ENCODE results near the gene MRPL23. TPM values are rescaled to one million over a fixed set of nuclear protein-coding genes. Genes with fewer than 3 reads are reported as not detected.

Gene MRPL23
- total RNA-seq (49.8 and 95.3 TPM in 2 replicates), polyA plus RNA-seq (68.2 and 94.2 TPM in 2 replicates), polyA minus RNA-seq (ENCODE audit: low replicate concordance) (37.7 and 75.5 TPM in 2 replicates)
- polyA plus RNA-seq (2012) = 103 and 146 TPM in 2 replicates

DNA sequence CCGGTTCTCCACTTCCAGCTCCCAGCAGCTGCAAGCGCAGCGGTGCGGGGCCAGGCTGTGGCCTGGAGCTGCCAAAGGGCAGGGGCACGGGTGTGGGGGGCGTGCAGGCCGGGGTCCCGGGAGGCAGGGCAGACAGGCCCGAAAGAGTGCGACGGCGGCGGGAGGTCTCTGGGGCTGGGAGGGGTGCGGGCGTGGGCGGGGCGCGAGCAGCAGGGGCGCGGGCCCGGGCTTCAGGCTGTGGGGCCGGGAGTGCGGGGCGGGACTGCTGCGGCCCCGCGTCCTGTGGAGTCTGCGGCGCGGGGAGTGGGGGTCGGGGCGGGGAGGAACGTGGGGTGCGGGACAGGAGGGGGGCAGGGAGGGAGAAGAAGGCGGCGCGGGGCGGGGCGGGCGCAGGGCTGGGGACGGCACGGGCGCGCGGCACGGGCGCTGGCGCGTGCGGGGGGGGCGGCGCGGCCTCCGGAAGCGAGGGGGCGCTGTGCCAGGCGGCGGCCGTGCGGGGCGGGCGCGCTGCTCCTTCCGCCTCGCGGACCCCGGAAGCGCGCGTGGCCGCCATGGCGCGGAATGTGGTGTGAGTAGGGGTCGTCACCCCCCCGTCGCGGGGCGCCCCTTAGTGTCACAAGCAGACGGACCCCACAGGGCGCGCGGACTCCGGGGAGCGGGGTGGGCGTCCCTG, at the start of gene MRPL23:
MRPL23 (plus strand) TSS at position 521 of the 673 bp plus-strand sequence; CDS start at position 552, 31 bp downstream.
- Histone ChIP-seq H3K4me3 (replicated peaks in 1 of 4; ENCODE audit: control extremely low read depth in 1 of 4, insufficient read depth in 1 of 4, low read depth in 3 of 4, low read length in 4 of 4) (no peak within 1 kb of the TSS), H3K9me3 (ENCODE audit: control insufficient read depth, insufficient read depth, low read depth, low read length) (no peaks in the 10 kb centered on the region), H3K79me2 (ENCODE audit: control insufficient read depth, insufficient read depth, low read length) (no peaks in the 10 kb centered on the region), H3K4me2 (ENCODE audit: extremely low read depth, insufficient read depth, low read length) (no peak within 1 kb of the TSS), H3K4me1 (ENCODE audit: control insufficient read depth, extremely low read depth, insufficient read depth, low read length) (no peaks in the 10 kb centered on the region), H2AFZ (ENCODE audit: low read length) (no peak within 1 kb of the TSS), H3K27me3 (ENCODE audit: control insufficient read depth, insufficient read depth, low read length) (no peaks in the 10 kb centered on the region), H3K27ac (ENCODE audit: insufficient read depth, low read length) (no peak within 1 kb of the TSS), H3K36me3 (ENCODE audit: control insufficient read depth, insufficient read depth, low read length) (no peaks in the 10 kb centered on the region), H4K20me1 (ENCODE audit: control insufficient read depth, extremely low read depth, insufficient read depth, low read length) (no peaks in the 10 kb centered on the region), H3K9ac (ENCODE audit: insufficient read depth, low read length) (no peak within 1 kb of the TSS)
- TF ChIP-seq EZH2 (IDR thresholded peaks at IDR 0.05; ENCODE audit: low read length, missing control alignments) = no peak
- TF ChIP-seq, protein P1, sequence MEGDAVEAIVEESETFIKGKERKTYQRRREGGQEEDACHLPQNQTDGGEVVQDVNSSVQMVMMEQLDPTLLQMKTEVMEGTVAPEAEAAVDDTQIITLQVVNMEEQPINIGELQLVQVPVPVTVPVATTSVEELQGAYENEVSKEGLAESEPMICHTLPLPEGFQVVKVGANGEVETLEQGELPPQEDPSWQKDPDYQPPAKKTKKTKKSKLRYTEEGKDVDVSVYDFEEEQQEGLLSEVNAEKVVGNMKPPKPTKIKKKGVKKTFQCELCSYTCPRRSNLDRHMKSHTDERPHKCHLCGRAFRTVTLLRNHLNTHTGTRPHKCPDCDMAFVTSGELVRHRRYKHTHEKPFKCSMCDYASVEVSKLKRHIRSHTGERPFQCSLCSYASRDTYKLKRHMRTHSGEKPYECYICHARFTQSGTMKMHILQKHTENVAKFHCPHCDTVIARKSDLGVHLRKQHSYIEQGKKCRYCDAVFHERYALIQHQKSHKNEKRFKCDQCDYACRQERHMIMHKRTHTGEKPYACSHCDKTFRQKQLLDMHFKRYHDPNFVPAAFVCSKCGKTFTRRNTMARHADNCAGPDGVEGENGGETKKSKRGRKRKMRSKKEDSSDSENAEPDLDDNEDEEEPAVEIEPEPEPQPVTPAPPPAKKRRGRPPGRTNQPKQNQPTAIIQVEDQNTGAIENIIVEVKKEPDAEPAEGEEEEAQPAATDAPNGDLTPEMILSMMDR (conservative IDR thresholded peaks at IDR 0.05 in 1 of 2, IDR thresholded peaks at IDR 0.05 in 1 of 2; ENCODE audit: low read depth in 1 of 2, low read length in 2 of 2) = no peak
- DNase-seq (ENCODE audit: low read depth in 2 of 2) = no peak

DNA sequence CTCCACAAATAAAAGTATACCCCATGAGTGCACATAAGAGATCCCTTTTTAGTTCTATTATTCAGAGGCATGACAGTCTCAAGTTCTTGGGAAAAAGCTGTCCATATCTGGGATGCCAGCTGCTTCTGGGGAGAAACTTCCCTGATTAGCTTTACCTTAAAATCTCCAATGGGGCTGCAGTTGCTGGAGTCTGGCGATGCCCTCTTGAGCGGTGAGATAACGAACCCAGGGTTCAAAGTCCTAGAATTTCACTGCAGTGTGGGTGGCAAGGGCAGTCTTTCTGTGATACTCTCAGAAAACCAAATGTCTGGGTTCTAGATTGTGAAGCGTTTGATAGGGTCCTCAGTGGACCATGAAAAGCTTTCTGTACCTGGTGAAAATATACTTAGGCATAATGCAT, 48.0 kb upstream of the MRPL23 start:
- TF ChIP-seq, protein P1 (conservative IDR thresholded peaks at IDR 0.05 in 1 of 2, IDR thresholded peaks at IDR 0.05 in 1 of 2; ENCODE audit: low read depth in 1 of 2, low read length in 2 of 2) = no peak
- TF ChIP-seq EZH2 (IDR thresholded peaks at IDR 0.05; ENCODE audit: low read length, missing control alignments) = no peak

DNA sequence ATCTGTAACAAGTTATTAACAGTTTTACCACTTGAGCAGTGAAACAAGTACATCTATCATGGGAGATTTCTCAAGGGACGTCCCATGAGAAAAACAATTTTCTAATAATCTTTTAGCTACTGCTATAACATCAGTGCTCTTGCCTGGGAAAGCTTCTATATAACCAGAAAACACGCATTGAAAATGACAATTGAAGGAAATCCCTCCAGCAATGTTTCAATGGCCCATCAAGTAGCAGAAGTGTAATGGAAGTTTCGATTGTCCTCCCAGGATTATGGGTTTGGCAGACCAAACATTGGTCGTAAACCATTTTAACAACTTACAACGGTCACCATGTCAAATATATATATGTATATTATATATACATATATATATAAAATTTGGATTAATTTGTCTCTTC, 47.4 kb upstream of the MRPL23 start:
- TF ChIP-seq EZH2 (IDR thresholded peaks at IDR 0.05; ENCODE audit: low read length, missing control alignments) = no peak
- TF ChIP-seq, protein P1 (conservative IDR thresholded peaks at IDR 0.05 in 1 of 2, IDR thresholded peaks at IDR 0.05 in 1 of 2; ENCODE audit: low read depth in 1 of 2, low read length in 2 of 2) = no peak
- no peaks in the 10 kb centered on the region for H3K4me1 ChIP-seq (ENCODE audit: control insufficient read depth, extremely low read depth, insufficient read depth, low read length)

More for the DNA sequence above, 48.0 kb upstream of the MRPL23 start:
- Histone ChIP-seq H3K9ac (ENCODE audit: insufficient read depth, low read length) (no peak overlapping the region), H3K27me3 (ENCODE audit: control insufficient read depth, insufficient read depth, low read length) (peaks cover 6% of the 10 kb centered on the region), H3K4me3 (replicated peaks in 1 of 4; ENCODE audit: control extremely low read depth in 1 of 4, insufficient read depth in 1 of 4, low read depth in 3 of 4, low read length in 4 of 4) (no peak overlapping the region), H3K4me2 (ENCODE audit: extremely low read depth, insufficient read depth, low read length) (no peak overlapping the region), H4K20me1 (ENCODE audit: control insufficient read depth, extremely low read depth, insufficient read depth, low read length) (no peaks in the 10 kb centered on the region), H3K4me1 (ENCODE audit: control insufficient read depth, extremely low read depth, insufficient read depth, low read length) (no peaks in the 10 kb centered on the region), H3K36me3 (ENCODE audit: control insufficient read depth, insufficient read depth, low read length) (no peaks in the 10 kb centered on the region), H3K9me3 (ENCODE audit: control insufficient read depth, insufficient read depth, low read depth, low read length) (no peaks in the 10 kb centered on the region), H3K27ac (ENCODE audit: insufficient read depth, low read length) (no peak overlapping the region), H3K79me2 (ENCODE audit: control insufficient read depth, insufficient read depth, low read length) (no peaks in the 10 kb centered on the region), H2AFZ (ENCODE audit: low read length) (no peak overlapping the region)
- DNase-seq (ENCODE audit: low read depth in 2 of 2) = no peak

More for the DNA sequence above, 47.4 kb upstream of the MRPL23 start:
- Histone ChIP-seq H3K27ac (ENCODE audit: insufficient read depth, low read length) (no peak overlapping the region), H3K27me3 (ENCODE audit: control insufficient read depth, insufficient read depth, low read length) (peaks cover 6% of the 10 kb centered on the region), H3K36me3 (ENCODE audit: control insufficient read depth, insufficient read depth, low read length) (no peaks in the 10 kb centered on the region), H4K20me1 (ENCODE audit: control insufficient read depth, extremely low read depth, insufficient read depth, low read length) (no peaks in the 10 kb centered on the region), H3K9ac (ENCODE audit: insufficient read depth, low read length) (no peak overlapping the region), H3K4me2 (ENCODE audit: extremely low read depth, insufficient read depth, low read length) (no peak overlapping the region), H3K9me3 (ENCODE audit: control insufficient read depth, insufficient read depth, low read depth, low read length) (no peaks in the 10 kb centered on the region), H3K79me2 (ENCODE audit: control insufficient read depth, insufficient read depth, low read length) (no peaks in the 10 kb centered on the region), H3K4me3 (replicated peaks in 1 of 4; ENCODE audit: control extremely low read depth in 1 of 4, insufficient read depth in 1 of 4, low read depth in 3 of 4, low read length in 4 of 4) (no peak overlapping the region), H2AFZ (ENCODE audit: low read length) (no peak overlapping the region)
- no peak for DNase-seq (ENCODE audit: low read depth in 2 of 2)
